Measurements from ENCODE around the gene TGOLN2.

The TGOLN2 gene

GRCh38 chr2:85308896-85309555 is 18.8 kb downstream of the TGOLN2 start:
- peak; percentile 23 for DNase-seq (ENCODE audit: low spot score)

- DNase-seq (ENCODE audit: low spot score), result no peak
These were observed 19.6 kb downstream of the TGOLN2 start for GRCh38 chr2:85308201-85308600.

GRCh38 chr2:85307527-85307897 is 20.3 kb downstream of the TGOLN2 start:
- DNase-seq (ENCODE audit: low spot score), result no peak

- no peak for DNase-seq (ENCODE audit: low spot score)
These were observed 23.8 kb downstream of the TGOLN2 start for GRCh38 chr2:85303780-85304531.

- DNase-seq (ENCODE audit: low spot score), result no peak
These were observed 25.7 kb downstream of the TGOLN2 start for GRCh38 chr2:85302121-85302520.

GRCh38 chr2:85291425-85292023 is 36.3 kb downstream of the TGOLN2 start:
- DNase-seq (ENCODE audit: low spot score), result no peak

- DNase-seq (ENCODE audit: low spot score), result peak; percentile 76
These were observed 39.5 kb downstream of the TGOLN2 start for GRCh38 chr2:85288244-85288725.

- DNase-seq (ENCODE audit: low spot score), result no peak
These were observed 40.1 kb downstream of the TGOLN2 start for GRCh38 chr2:85287721-85288120.

GRCh38 chr2:85286918-85287317 is 40.9 kb downstream of the TGOLN2 start:
- no peak for DNase-seq (ENCODE audit: low spot score)

- DNase-seq (ENCODE audit: low spot score), result no peak
These were observed 44.1 kb downstream of the TGOLN2 start for GRCh38 chr2:85283641-85284040.

GRCh38 chr2:85282914-85283313 is 44.9 kb downstream of the TGOLN2 start:
- no peak for DNase-seq (ENCODE audit: low spot score)

GRCh38 chr2:85281553-85281952 is 46.2 kb downstream of the TGOLN2 start:
- DNase-seq (ENCODE audit: low spot score), result no peak

- no peak for DNase-seq (ENCODE audit: low spot score)
These were observed 49.4 kb downstream of the TGOLN2 start for GRCh38 chr2:85278361-85278760.

- DNase-seq (ENCODE audit: low spot score), result peak; percentile 86
These were observed 50.2 kb downstream of the TGOLN2 start for GRCh38 chr2:85277416-85278158.

- DNase-seq (ENCODE audit: low spot score), result no peak
These were observed 51.1 kb downstream of the TGOLN2 start for GRCh38 chr2:85276571-85277118.

- no peak for DNase-seq (ENCODE audit: low spot score)
These were observed 51.7 kb downstream of the TGOLN2 start for GRCh38 chr2:85275984-85276540.

- DNase-seq (ENCODE audit: low spot score), result peak; percentile 39
These were observed 53.8 kb downstream of the TGOLN2 start for GRCh38 chr2:85273738-85274731.

GRCh38 chr2:85272357-85272756 is 55.4 kb downstream of the TGOLN2 start:
- no peak for DNase-seq (ENCODE audit: low spot score)

GRCh38 chr2:85269959-85270358 is 57.8 kb downstream of the TGOLN2 start:
- DNase-seq (ENCODE audit: low spot score), result peak; percentile 25
